ENCODE measurements around the gene PKP4. TPM values are rescaled to one million over a fixed set of nuclear protein-coding genes. Genes with fewer than 3 reads are reported as not detected.

PKP4 gene
- total RNA-seq, 1 donor, result 47.4 TPM

GRCh38 chr2:158633261-158633660 is 176.5 kb downstream of the PKP4 start:
- Histone ChIP-seq H4K20me1 (ENCODE audit: insufficient read depth, low read length) (no peaks in the 10 kb centered on the region), H3K36me3 (ENCODE audit: insufficient read depth, low read length) (peaks cover 24% of the 10 kb centered on the region), H3K9me3 (ENCODE audit: low read depth, low read length) (no peaks in the 10 kb centered on the region), H3K79me2 (ENCODE audit: insufficient read depth, low read length) (no peaks in the 10 kb centered on the region), H3K27me3 (ENCODE audit: insufficient read depth, low read length) (no peaks in the 10 kb centered on the region), H3K4me3 (ENCODE audit: insufficient read depth, low read length) (no peak overlapping the region), H3K27ac (ENCODE audit: low read depth, low read length) (no peak overlapping the region), H2AFZ (ENCODE audit: low read length) (no peak overlapping the region), H3K4me1 (ENCODE audit: insufficient read depth, low read length) (peaks cover 9% of the 10 kb centered on the region), H3K4me2 (ENCODE audit: insufficient read depth, low read length) (no peak overlapping the region)
- TF ChIP-seq CTCF (IDR thresholded peaks at IDR 0.05; ENCODE audit: extremely low read depth, low read depth, low read length), result no peak
- no peak for DNase-seq (ENCODE audit: insufficient read length, low spot score, missing footprints)

GRCh38 chr2:158634627-158635026 is 177.9 kb downstream of the PKP4 start:
- no peak for TF ChIP-seq CTCF (IDR thresholded peaks at IDR 0.05; ENCODE audit: extremely low read depth, low read depth, low read length)
- no peaks in the 10 kb centered on the region for H3K79me2 ChIP-seq (ENCODE audit: insufficient read depth, low read length)
- H4K20me1 ChIP-seq (ENCODE audit: insufficient read depth, low read length), result no peaks in the 10 kb centered on the region
- H3K36me3 ChIP-seq (ENCODE audit: insufficient read depth, low read length), result peaks cover 31% of the 10 kb centered on the region
- no peaks in the 10 kb centered on the region for H3K27me3 ChIP-seq (ENCODE audit: insufficient read depth, low read length)
- no peaks in the 10 kb centered on the region for H3K9me3 ChIP-seq (ENCODE audit: low read depth, low read length)
- H3K4me3 ChIP-seq (ENCODE audit: insufficient read depth, low read length), result no peak overlapping the region
- H3K4me1 ChIP-seq (ENCODE audit: insufficient read depth, low read length), result peaks cover 9% of the 10 kb centered on the region
- DNase-seq (ENCODE audit: insufficient read length, low spot score, missing footprints), result no peak
- no peak overlapping the region for H3K27ac ChIP-seq (ENCODE audit: low read depth, low read length)
- H3K4me2 ChIP-seq (ENCODE audit: insufficient read depth, low read length), result no peak overlapping the region
- H2AFZ ChIP-seq (ENCODE audit: low read length), result no peak overlapping the region

DNA sequence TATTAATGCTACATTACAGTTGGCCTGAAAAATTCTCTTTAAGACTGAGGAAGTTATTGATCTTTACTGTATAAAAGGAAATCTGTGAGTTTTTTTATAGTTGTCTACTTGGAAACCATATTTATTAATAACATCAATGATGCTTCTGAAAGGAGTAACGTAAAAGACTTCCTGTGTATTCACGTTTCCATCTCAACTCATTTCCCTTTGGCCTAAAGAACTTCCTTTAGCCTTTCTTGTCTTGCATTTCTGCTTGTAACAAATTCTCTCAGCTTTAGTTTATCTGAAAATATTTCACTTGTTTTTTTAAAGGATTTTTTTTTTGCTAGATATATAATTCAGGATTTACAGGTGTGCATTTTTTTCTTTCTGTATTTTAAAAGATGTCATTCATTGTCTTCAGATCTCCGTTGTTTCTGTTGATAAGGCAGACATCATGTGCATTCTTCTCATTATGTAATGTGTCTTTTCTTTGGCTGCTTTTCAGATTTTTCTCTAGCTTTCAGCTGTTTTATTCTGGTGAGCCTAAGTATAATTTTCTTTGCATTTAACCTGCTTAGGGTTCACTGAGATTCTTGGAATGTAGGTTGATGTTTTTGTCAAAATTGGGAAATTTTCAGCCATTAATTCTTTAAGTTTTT is 179.3 kb downstream of the PKP4 start:
- Histone ChIP-seq H3K27ac (ENCODE audit: low read depth, low read length) (no peak overlapping the region), H3K4me2 (ENCODE audit: insufficient read depth, low read length) (no peak overlapping the region), H3K4me3 (ENCODE audit: insufficient read depth, low read length) (no peak overlapping the region), H4K20me1 (ENCODE audit: insufficient read depth, low read length) (no peaks in the 10 kb centered on the region), H3K79me2 (ENCODE audit: insufficient read depth, low read length) (no peaks in the 10 kb centered on the region), H3K9me3 (ENCODE audit: low read depth, low read length) (no peaks in the 10 kb centered on the region), H3K27me3 (ENCODE audit: insufficient read depth, low read length) (no peaks in the 10 kb centered on the region), H3K4me1 (ENCODE audit: insufficient read depth, low read length) (peaks cover 9% of the 10 kb centered on the region), H2AFZ (ENCODE audit: low read length) (no peak overlapping the region), H3K36me3 (ENCODE audit: insufficient read depth, low read length) (peaks cover 38% of the 10 kb centered on the region)
- no peak for DNase-seq (ENCODE audit: insufficient read length, low spot score, missing footprints)
- no peak for TF ChIP-seq CTCF (IDR thresholded peaks at IDR 0.05; ENCODE audit: extremely low read depth, low read depth, low read length)

DNA sequence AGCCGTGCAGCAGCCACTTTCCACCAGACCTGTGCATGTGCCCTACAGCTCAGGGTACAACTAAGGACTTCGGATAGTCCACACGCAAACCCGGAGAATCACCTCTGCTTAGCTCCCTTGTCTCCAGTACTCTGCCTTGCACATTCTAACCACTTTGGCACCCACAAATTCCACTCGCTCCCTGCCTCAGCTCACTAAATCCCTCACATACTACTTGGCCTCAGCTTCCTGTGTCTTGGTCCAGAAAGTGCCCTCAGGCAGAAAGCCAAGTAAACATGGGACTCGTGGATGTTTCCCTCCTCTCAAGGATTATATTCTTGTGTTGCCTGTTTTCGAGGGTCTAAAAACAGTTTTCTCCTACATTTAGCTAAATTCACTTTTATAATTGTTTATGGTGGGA is 180.6 kb downstream of the PKP4 start:
- no peak overlapping the region for H3K27ac ChIP-seq (ENCODE audit: low read depth, low read length)
- H3K4me3 ChIP-seq (ENCODE audit: insufficient read depth, low read length), result no peak overlapping the region
- no peaks in the 10 kb centered on the region for H4K20me1 ChIP-seq (ENCODE audit: insufficient read depth, low read length)
- H2AFZ ChIP-seq (ENCODE audit: low read length), result no peak overlapping the region
- TF ChIP-seq CTCF (IDR thresholded peaks at IDR 0.05; ENCODE audit: extremely low read depth, low read depth, low read length), result no peak
- peaks cover 27% of the 10 kb centered on the region for H3K36me3 ChIP-seq (ENCODE audit: insufficient read depth, low read length)
- H3K4me2 ChIP-seq (ENCODE audit: insufficient read depth, low read length), result no peak overlapping the region
- no peaks in the 10 kb centered on the region for H3K79me2 ChIP-seq (ENCODE audit: insufficient read depth, low read length)
- no peaks in the 10 kb centered on the region for H3K27me3 ChIP-seq (ENCODE audit: insufficient read depth, low read length)
- no peak for DNase-seq (ENCODE audit: insufficient read length, low spot score, missing footprints)
- peaks cover 9% of the 10 kb centered on the region for H3K4me1 ChIP-seq (ENCODE audit: insufficient read depth, low read length)
- no peaks in the 10 kb centered on the region for H3K9me3 ChIP-seq (ENCODE audit: low read depth, low read length)

All from osteoblast (primary cell).